Kidney (tissue), 14 donors: ENCODE measurements around the gene NDFIP1. TPM values are rescaled to one million over a fixed set of nuclear protein-coding genes. Genes with fewer than 3 reads are reported as not detected.

Source experiments
- DNase-seq, 5 donors: peaks; one replicate each; pipeline ENCODE4 v3.0.0-alpha.2; 2013 to 2020
- FAIRE-seq: peaks from 2 replicates; lab custom pipeline; 2012; peaks lifted over from hg19 to GRCh38; lab: Jason Lieb, UNC
- H3K27ac ChIP-seq, 2 donors: one replicate each; pipeline ENCODE4 v1.7.0; 2013; ENCODE audit warnings: low read depth in 2 of 2, low read length in 2 of 2, inconsistent platforms in 1 of 2
- H3K27me3 ChIP-seq: one replicate; pipeline ENCODE4 v1.7.1; 2013; ENCODE audit warnings: low read length, inconsistent platforms; ENCODE audit not compliant: control insufficient read depth, insufficient read depth
- H3K36me3 ChIP-seq, 3 donors: one replicate each; pipeline versions ENCODE4 v1.7.0 to v1.7.1; 2013; ENCODE audit warnings: low read length in 3 of 3, control low read depth in 1 of 3, inconsistent platforms in 1 of 3; ENCODE audit not compliant: insufficient read depth in 3 of 3, control insufficient read depth in 2 of 3
- H3K4me1 ChIP-seq, 3 donors: one replicate each; pipeline versions ENCODE4 v1.7.0 to v1.7.1; 2013; ENCODE audit warnings: low read length in 3 of 3, inconsistent platforms in 1 of 3, low read depth in 1 of 3; ENCODE audit not compliant: control insufficient read depth in 2 of 3, insufficient read depth in 2 of 3
- H3K4me3 ChIP-seq, 3 donors: one replicate each; pipeline versions ENCODE4 v1.7.0 to v1.8.1; 2013; ENCODE audit warnings: low read length in 3 of 3, control low read depth in 1 of 3, inconsistent platforms in 1 of 3
- H3K9ac ChIP-seq, 3 donors: one replicate each; pipeline versions ENCODE4 v1.7.0 to v1.7.1; 2013; ENCODE audit warnings: low read length in 3 of 3, control low read depth in 1 of 3, inconsistent platforms in 1 of 3
- H3K9me3 ChIP-seq, 3 donors: one replicate each; pipeline versions ENCODE4 v1.7.0 to v1.7.1; 2013; ENCODE audit warnings: low read length in 3 of 3, control low read depth in 1 of 3, inconsistent platforms in 1 of 3; ENCODE audit not compliant: control insufficient read depth in 2 of 3, insufficient read depth in 1 of 3
- CTCF ChIP-seq: IDR thresholded peaks from 3 replicates; pipeline ENCODE4 v1.5.1; 2012; ENCODE audit warnings: mild to moderate bottlenecking, moderate library complexity, borderline replicate concordance; ENCODE audit not compliant: insufficient read depth; ENCODE audit errors: extremely low read depth
- intact Hi-C: fragments of 100-400 bp; cut with DNase I; formaldehyde crosslinking; loops from one replicate; pipeline ENCODE4 v1.11.1; 2022
- polyA plus RNA-seq: library from polyadenylated mRNA; stranded (reverse); fragments of 350-450 nt; fragmentation: Illumina TruSeq; extraction: RNeasy Lipid Tissue Mini Kit (QIAGEN cat#74804); gene quantifications from one replicate; pipeline ENCODE4 v1.2.3, GENCODE V29; 2014; ENCODE audit warnings: low read depth, low replicate concordance; ENCODE audit not compliant: insufficient read depth
- total RNA-seq: library from RNA; stranded (reverse); fragmentation: NEBNext Ultra II Directional; extraction: Animal tissue kit (Norgen Biotek cat#: 25700); gene quantifications from one replicate; pipeline ENCODE4 v1.2.1, GENCODE V29; 2021
- donor health status: control.
- donor health status: control.
- donor health status: control.
- donor health status: control.
- donor health status: control.
- donor health status: DM: yes; HTN: yes; CAD: no.
- donor health status: Normal renal cell carcinoma (clear cell type).

The NDFIP1 gene
- total and polyA plus RNA-seq, 2 donors from 2014 or later = 92.8 to 107 TPM

- Histone ChIP-seq H3K4me1 (peaks cover 0 to 9% (median 0%) of the 10 kb centered on the region in 3 donors), H3K27me3 (no peaks in the 10 kb centered on the region), H3K9ac (no peak overlapping the region), H3K27ac (no peak overlapping the region), H3K4me3 (no peak overlapping the region), H3K9me3 (no peaks in the 10 kb centered on the region), H3K36me3 (peaks cover 3 to 29% (median 20%) of the 10 kb centered on the region in 3 donors)
- no peak for FAIRE-seq
- no peak for TF ChIP-seq CTCF
- DNase-seq = no peak
- intact Hi-C loops = no loop called here
These were observed 25.0 kb downstream of the NDFIP1 start for GRCh38 chr5:142133330-142134206.

GRCh38 chr5:142134331-142135010, 25.9 kb downstream of the NDFIP1 start:
- no peak for FAIRE-seq
- H3K4me1 ChIP-seq = peaks cover 0 to under 1% (median 0%) of the 10 kb centered on the region in 3 donors
- no peak overlapping the region for H3K9ac ChIP-seq
- no peak for TF ChIP-seq CTCF
- no peaks in the 10 kb centered on the region for H3K27me3 ChIP-seq
- H3K36me3 ChIP-seq = peaks cover 3 to 29% (median 20%) of the 10 kb centered on the region in 3 donors
- DNase-seq = no peak
- H3K27ac ChIP-seq = no peak overlapping the region
- H3K4me3 ChIP-seq = no peak overlapping the region
- intact Hi-C loops = no loop called here
- H3K9me3 ChIP-seq = no peaks in the 10 kb centered on the region

GRCh38 chr5:142141463-142141862, 32.9 kb downstream of the NDFIP1 start:
- DNase-seq (no peak), FAIRE-seq (no peak)
- no peak overlapping the region for H3K4me3 ChIP-seq
- no peaks in the 10 kb centered on the region for H3K27me3 ChIP-seq
- no peaks in the 10 kb centered on the region for H3K4me1 ChIP-seq
- H3K27ac ChIP-seq = no peak overlapping the region
- no peak overlapping the region for H3K9ac ChIP-seq
- intact Hi-C loops = loop anchor here (10.0 kb wide), 1 partner anchor 147 kb away; no protein-coding TSS in a partner anchor
- peaks cover 9 to 44% (median 14%) of the 10 kb centered on the region in 3 donors for H3K36me3 ChIP-seq
- no peak for TF ChIP-seq CTCF
- no peaks in the 10 kb centered on the region for H3K9me3 ChIP-seq
